Hepatocyte (in vitro differentiated cells): ENCODE results near the gene DEPP1. TPM values are rescaled to one million over a fixed set of nuclear protein-coding genes. Genes with fewer than 3 reads are reported as not detected.

ENCODE experiments used
- DNase-seq: peaks from one replicate; pipeline ENCODE4 v3.0.0-alpha.2; 2016; ENCODE audit warnings: low spot score
- H2AFZ ChIP-seq: fragments of 200-600 bp; sonication (generic); 2 replicates; pipeline ENCODE4 v1.6.0; 2016; ENCODE audit warnings: antibody characterized with exemption, mild to moderate bottlenecking
- H3K27ac ChIP-seq: fragments of 200-600 bp; sonication (generic); 2 replicates; pipeline ENCODE4 v1.5.1; 2016; ENCODE audit warnings: mild to moderate bottlenecking
- H3K27me3 ChIP-seq: fragments of 200-600 bp; sonication (generic); 2 replicates; pipeline ENCODE4 v1.6.1; 2016
- H3K36me3 ChIP-seq: fragments of 200-600 bp; sonication (generic); replicated peaks from 2 replicates; pipeline ENCODE4 v1.5.1; 2016; ENCODE audit warnings: low read depth; ENCODE audit not compliant: insufficient read depth
- H3K4me1 ChIP-seq: fragments of 200-600 bp; sonication (generic); 2 replicates; pipeline ENCODE4 v1.5.1; 2016; ENCODE audit warnings: mild to moderate bottlenecking, moderate library complexity; ENCODE audit not compliant: insufficient read depth
- H3K4me2 ChIP-seq: fragments of 200-600 bp; sonication (generic); 2 replicates; pipeline ENCODE4 v1.6.0; 2016
- H3K4me3 ChIP-seq: fragments of 200-600 bp; sonication (generic); 2 replicates; pipeline ENCODE4 v1.5.1; 2016; ENCODE audit warnings: mild to moderate bottlenecking
- H3K79me2 ChIP-seq: fragments of 200-600 bp; sonication (generic); 2 replicates; pipeline ENCODE4 v1.6.0; 2017; ENCODE audit warnings: mild to moderate bottlenecking
- H3K9me2 ChIP-seq: fragments of 200-600 bp; sonication (generic); replicated peaks from 2 replicates; pipeline ENCODE4 v1.6.0; 2017; ENCODE audit warnings: mild to moderate bottlenecking; ENCODE audit not compliant: insufficient read depth
- H3K9me3 ChIP-seq: fragments of 200-600 bp; sonication (generic); 2 replicates; pipeline ENCODE4 v1.5.1; 2016; ENCODE audit warnings: low read depth, mild to moderate bottlenecking
- H4K20me1 ChIP-seq: fragments of 200-600 bp; sonication (generic); 2 replicates; pipeline ENCODE4 v1.6.0; 2016; ENCODE audit warnings: mild to moderate bottlenecking; ENCODE audit not compliant: insufficient read depth, poor library complexity, severe bottlenecking
- EZH2 ChIP-seq: fragments of 200-600 bp; sonication (generic); IDR thresholded peaks from 2 replicates; pipeline ENCODE4 v1.6.1; 2016; ENCODE audit warnings: antibody characterized with exemption, mild to moderate bottlenecking, borderline replicate concordance
- EZH2phosphoT487 ChIP-seq: fragments of 200-600 bp; sonication (generic); IDR thresholded peaks from one replicate; pipeline ENCODE4 v1.6.1; 2018; ENCODE audit warnings: antibody characterized with exemption, mild to moderate bottlenecking, low read depth, moderate library complexity; ENCODE audit not compliant: unreplicated experiment, severe bottlenecking
- WGBS: methylation state at CpG from one replicate; pipeline ENCODE4 v1.1.6; 2016; ENCODE audit warnings: low lambda C conversion rate; ENCODE audit errors: missing lambda C conversion rate; 5-methylcytosine and 5-hydroxymethylcytosine counted together
- polyA plus RNA-seq: library from polyadenylated mRNA; unstranded; fragments of >200 nt; fragmentation: Nextera tagmentation; extraction: Ambion mirVana; gene quantifications from 2 replicates; pipeline ENCODE4 v1.2.1, GENCODE V29; 2016
- total RNA-seq: library from RNA; depleted of rRNA; stranded (reverse); fragments of >200 nt; gene quantifications from 2 replicates; pipeline ENCODE4 v1.2.3, GENCODE V29; 2014
- TF ChIP-seq, protein P1 (sequence below): fragments of 200-600 bp; sonication (generic); IDR thresholded peaks from 2 replicates; pipeline ENCODE4 v1.5.1; 2016; ENCODE audit warnings: antibody characterized with exemption, mild to moderate bottlenecking; ENCODE audit not compliant: poor library complexity

The DEPP1 gene
- total and polyA plus RNA-seq, 2 experiments from 2014 or later: 30.6 to 54.7 TPM

DNA sequence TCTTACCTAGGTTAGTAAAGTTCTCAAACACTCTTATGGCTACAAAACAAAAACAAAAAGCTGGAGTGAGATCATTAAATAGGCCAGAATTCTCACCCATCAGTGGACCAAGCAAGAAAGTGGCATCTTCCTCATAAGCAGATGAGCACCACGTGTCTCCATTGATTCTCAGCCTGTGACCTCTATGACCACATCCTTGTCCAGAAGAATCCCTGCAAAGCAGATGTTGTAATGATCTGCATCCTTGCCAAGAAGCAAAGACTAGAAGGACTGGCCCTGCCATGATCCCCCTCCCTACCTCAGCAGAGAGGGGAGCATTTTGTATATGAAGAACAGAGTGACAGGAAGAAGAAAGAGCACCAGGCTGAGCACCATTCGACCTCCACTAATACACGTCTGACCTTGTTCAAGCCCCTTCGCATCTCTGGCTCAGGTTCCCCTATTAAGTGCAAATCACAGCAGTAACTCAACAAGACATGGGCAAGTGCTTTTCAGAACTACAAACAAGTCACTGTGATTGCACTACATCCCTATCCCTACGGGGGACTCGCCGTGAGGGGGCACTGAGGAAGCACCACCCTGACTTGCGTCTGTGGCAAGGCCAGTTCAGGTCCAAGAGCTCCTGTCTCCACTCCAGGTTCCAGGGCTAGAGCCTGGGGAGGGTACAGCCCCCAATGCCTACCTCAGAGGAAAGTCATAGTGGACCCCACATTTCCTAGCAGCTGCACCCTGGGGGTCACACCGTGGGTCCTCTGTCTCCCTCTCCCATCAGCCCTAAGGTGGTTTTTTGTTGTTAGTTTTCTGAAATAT is 41.2 kb downstream of the DEPP1 start:
- Histone ChIP-seq H3K4me1 (no peaks in the 10 kb centered on the region), H3K4me3 (no peak overlapping the region), H3K27ac (no peak overlapping the region), H3K79me2 (no peaks in the 10 kb centered on the region), H3K4me2 (no peak overlapping the region), H4K20me1 (no peaks in the 10 kb centered on the region), H3K27me3 (no peaks in the 10 kb centered on the region), H2AFZ (no peak overlapping the region), H3K9me2 (no peaks in the 10 kb centered on the region), H3K9me3 (no peaks in the 10 kb centered on the region), H3K36me3 (no peaks in the 10 kb centered on the region)
- no peak for DNase-seq
- TF ChIP-seq EZH2: no peak
- no peak for TF ChIP-seq EZH2phosphoT487
- TF ChIP-seq, protein P1, sequence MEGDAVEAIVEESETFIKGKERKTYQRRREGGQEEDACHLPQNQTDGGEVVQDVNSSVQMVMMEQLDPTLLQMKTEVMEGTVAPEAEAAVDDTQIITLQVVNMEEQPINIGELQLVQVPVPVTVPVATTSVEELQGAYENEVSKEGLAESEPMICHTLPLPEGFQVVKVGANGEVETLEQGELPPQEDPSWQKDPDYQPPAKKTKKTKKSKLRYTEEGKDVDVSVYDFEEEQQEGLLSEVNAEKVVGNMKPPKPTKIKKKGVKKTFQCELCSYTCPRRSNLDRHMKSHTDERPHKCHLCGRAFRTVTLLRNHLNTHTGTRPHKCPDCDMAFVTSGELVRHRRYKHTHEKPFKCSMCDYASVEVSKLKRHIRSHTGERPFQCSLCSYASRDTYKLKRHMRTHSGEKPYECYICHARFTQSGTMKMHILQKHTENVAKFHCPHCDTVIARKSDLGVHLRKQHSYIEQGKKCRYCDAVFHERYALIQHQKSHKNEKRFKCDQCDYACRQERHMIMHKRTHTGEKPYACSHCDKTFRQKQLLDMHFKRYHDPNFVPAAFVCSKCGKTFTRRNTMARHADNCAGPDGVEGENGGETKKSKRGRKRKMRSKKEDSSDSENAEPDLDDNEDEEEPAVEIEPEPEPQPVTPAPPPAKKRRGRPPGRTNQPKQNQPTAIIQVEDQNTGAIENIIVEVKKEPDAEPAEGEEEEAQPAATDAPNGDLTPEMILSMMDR: no peak
- WGBS: 90% methylated on average over 9 of the region's 9 CpGs

GRCh38 chr10:44936314-44936975 is 42.2 kb downstream of the DEPP1 start:
- WGBS: 80% methylated on average over 7 of the region's 7 CpGs
- Histone ChIP-seq H3K9me3 (no peaks in the 10 kb centered on the region), H3K79me2 (no peaks in the 10 kb centered on the region), H3K4me3 (no peak overlapping the region), H3K27me3 (no peaks in the 10 kb centered on the region), H3K36me3 (no peaks in the 10 kb centered on the region), H4K20me1 (no peaks in the 10 kb centered on the region), H3K4me1 (no peaks in the 10 kb centered on the region), H3K9me2 (no peaks in the 10 kb centered on the region), H2AFZ (no peak overlapping the region), H3K27ac (no peak overlapping the region), H3K4me2 (no peak overlapping the region)
- no peak for DNase-seq
- TF ChIP-seq EZH2 (no peak), EZH2phosphoT487 (no peak)
- TF ChIP-seq, protein P1: no peak

GRCh38 chr10:44935966-44936295 is 42.7 kb downstream of the DEPP1 start:
- Histone ChIP-seq H3K79me2 (no peaks in the 10 kb centered on the region), H3K9me2 (no peaks in the 10 kb centered on the region), H4K20me1 (no peaks in the 10 kb centered on the region), H3K9me3 (no peaks in the 10 kb centered on the region), H2AFZ (no peak overlapping the region), H3K4me1 (no peaks in the 10 kb centered on the region), H3K36me3 (no peaks in the 10 kb centered on the region), H3K4me3 (no peak overlapping the region), H3K27ac (no peak overlapping the region), H3K4me2 (no peak overlapping the region), H3K27me3 (no peaks in the 10 kb centered on the region)
- no peak for DNase-seq
- TF ChIP-seq EZH2phosphoT487 (no peak), EZH2 (no peak)
- TF ChIP-seq, protein P1: no peak
- WGBS: 60% methylated on average over 3 of the region's 3 CpGs
